ENCODE results near the gene ANTKMT. TPM values are rescaled to one million over a fixed set of nuclear protein-coding genes. Genes with fewer than 3 reads are reported as not detected.
A peak's percentile ranks its signal among the peaks of the same experiment; 100 is the strongest.

The ANTKMT gene
- total RNA-seq, 2 experiments from 2014 or later, result 8.1 TPM

- H3K27ac ChIP-seq (ENCODE audit: low read depth in 1 of 2, low read length in 2 of 2), result no peak overlapping the region
- no peaks in the 10 kb centered on the region for H3K36me3 ChIP-seq (ENCODE audit: insufficient read depth, low read length)
- ATAC-seq (ENCODE audit: poor library complexity) (no peak), DNase-seq (peak in 2 of 14 experiments; percentile 4 to 11)
- no peaks in the 10 kb centered on the region for H3K9me3 ChIP-seq (ENCODE audit: control insufficient read depth in 1 of 2, insufficient read depth in 1 of 2, low read length in 2 of 2)
- Mint-ChIP-seq H3K27me3 (no peaks in the 10 kb centered on the region), H3K9me3 (no peaks in the 10 kb centered on the region), H3K27ac (no peak overlapping the region), H3K4me3 (no peak overlapping the region), H3K4me1 (ENCODE audit: low read depth) (no peaks in the 10 kb centered on the region), H3K36me3 (ENCODE audit: low read depth) (no peaks in the 10 kb centered on the region)
- H3K4me1 ChIP-seq (ENCODE audit: insufficient read depth, low read length), result no peaks in the 10 kb centered on the region
- no peak overlapping the region for H3K4me3 ChIP-seq (ENCODE audit: low read length)
- ChIA-PET POLR2A (no interaction called here), CTCF (no interaction called here)
- intact Hi-C loops (cut with DNase I, micrococcal nuclease), result no loop called here
- TF ChIP-seq, protein P1, sequence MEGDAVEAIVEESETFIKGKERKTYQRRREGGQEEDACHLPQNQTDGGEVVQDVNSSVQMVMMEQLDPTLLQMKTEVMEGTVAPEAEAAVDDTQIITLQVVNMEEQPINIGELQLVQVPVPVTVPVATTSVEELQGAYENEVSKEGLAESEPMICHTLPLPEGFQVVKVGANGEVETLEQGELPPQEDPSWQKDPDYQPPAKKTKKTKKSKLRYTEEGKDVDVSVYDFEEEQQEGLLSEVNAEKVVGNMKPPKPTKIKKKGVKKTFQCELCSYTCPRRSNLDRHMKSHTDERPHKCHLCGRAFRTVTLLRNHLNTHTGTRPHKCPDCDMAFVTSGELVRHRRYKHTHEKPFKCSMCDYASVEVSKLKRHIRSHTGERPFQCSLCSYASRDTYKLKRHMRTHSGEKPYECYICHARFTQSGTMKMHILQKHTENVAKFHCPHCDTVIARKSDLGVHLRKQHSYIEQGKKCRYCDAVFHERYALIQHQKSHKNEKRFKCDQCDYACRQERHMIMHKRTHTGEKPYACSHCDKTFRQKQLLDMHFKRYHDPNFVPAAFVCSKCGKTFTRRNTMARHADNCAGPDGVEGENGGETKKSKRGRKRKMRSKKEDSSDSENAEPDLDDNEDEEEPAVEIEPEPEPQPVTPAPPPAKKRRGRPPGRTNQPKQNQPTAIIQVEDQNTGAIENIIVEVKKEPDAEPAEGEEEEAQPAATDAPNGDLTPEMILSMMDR (IDR thresholded peaks at IDR 0.05), result no peak
- H3K27me3 ChIP-seq (ENCODE audit: control insufficient read depth in 1 of 2, insufficient read depth in 2 of 2, low read length in 2 of 2), result no peaks in the 10 kb centered on the region
These were observed 40.9 kb downstream of the ANTKMT start for GRCh38 chr16:761625-762513.

DNA sequence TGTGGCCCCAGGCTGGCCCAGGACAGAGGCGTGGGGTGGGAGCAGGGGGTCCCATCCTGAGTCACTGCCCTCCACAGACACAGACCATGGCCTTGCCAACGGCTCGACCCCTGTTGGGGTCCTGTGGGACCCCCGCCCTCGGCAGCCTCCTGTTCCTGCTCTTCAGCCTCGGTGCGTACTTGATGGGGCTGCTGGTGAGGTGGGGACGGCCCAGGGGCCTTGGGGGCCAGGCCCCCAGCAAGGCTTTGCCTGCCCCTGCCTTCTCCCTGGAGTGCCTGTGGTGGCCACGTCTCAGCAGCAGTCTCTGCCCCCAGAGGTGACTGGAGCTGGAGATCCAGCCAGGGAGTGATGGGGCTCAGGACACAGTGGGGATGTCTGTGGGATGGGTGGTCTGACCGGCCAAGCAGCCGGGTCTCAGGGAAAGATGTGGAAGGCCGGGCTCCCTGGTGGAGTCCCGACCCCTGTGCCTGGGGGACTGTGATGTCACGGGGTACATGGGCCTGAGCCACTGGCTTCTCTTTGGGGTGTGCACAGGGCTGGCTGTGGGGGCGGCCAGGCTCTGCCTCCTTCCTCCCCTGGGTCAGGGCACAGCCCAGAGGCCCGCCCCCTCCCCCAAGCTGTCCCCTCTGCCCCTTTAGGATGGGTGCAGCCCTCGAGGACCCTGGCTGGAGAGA, 41.8 kb downstream of the ANTKMT start:
- Mint-ChIP-seq H3K9me3 (no peaks in the 10 kb centered on the region), H3K4me1 (ENCODE audit: low read depth) (no peaks in the 10 kb centered on the region), H3K27ac (no peak overlapping the region), H3K27me3 (no peaks in the 10 kb centered on the region), H3K36me3 (ENCODE audit: low read depth) (no peaks in the 10 kb centered on the region), H3K4me3 (no peak overlapping the region)
- TF ChIP-seq, protein P1 (IDR thresholded peaks at IDR 0.05), result no peak
- Histone ChIP-seq H3K4me3 (ENCODE audit: low read length) (no peak overlapping the region), H3K36me3 (ENCODE audit: insufficient read depth, low read length) (no peaks in the 10 kb centered on the region), H3K4me1 (ENCODE audit: insufficient read depth, low read length) (no peaks in the 10 kb centered on the region), H3K9me3 (ENCODE audit: control insufficient read depth in 1 of 2, insufficient read depth in 1 of 2, low read length in 2 of 2) (no peaks in the 10 kb centered on the region), H3K27ac (ENCODE audit: low read depth in 1 of 2, low read length in 2 of 2) (no peak overlapping the region), H3K27me3 (ENCODE audit: control insufficient read depth in 1 of 2, insufficient read depth in 2 of 2, low read length in 2 of 2) (no peaks in the 10 kb centered on the region)
- CTCF ChIA-PET, result no interaction called here
- peak in 2 of 14 experiments; percentile 4 to 12 for DNase-seq
- ATAC-seq (ENCODE audit: poor library complexity), result no peak
- POLR2A ChIA-PET, result no interaction called here
- intact Hi-C loops (cut with DNase I, micrococcal nuclease), result no loop called here

DNA sequence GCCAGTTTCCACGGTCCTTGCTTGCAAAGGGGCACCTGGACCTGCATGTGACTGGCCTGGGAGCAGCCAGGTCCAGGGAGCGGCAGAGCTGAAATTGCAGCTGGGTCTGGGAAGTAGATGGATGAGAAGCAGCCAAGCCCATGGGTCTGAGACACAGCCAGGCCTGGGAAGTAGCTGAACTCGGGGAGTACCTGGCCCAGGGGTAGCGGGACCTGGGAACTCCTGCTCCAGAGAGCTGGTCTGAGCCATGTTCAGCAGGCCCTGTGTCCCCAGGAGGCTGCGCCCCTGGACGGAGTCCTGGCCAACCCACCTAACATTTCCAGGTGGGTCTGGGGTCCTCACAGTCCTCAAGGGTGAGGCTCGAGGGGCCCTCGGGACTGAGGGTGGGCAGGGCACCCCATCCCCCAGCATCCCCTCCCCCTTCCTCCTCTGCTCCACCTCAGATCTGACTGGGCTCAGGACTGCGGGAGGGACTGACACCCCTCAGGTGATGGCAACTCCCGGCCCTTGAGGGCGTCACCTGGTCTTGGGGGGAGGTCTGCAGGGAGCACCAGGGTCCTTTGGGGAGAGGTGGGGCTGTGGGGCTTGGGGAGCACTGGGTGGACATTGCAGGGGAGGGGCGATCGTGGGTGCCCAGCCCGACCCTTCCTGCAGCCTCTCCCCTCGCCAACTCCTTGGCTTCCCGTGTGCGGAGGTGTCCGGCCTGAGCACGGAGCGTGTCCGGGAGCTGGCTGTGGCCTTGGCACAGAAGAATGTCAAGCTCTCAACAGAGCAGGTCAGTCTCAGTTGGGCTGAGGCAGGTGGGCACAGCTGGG, 42.6 kb downstream of the ANTKMT start:
- ChIA-PET POLR2A (no interaction called here), CTCF (no interaction called here)
- Mint-ChIP-seq H3K4me3 (no peak overlapping the region), H3K27me3 (no peaks in the 10 kb centered on the region), H3K9me3 (no peaks in the 10 kb centered on the region), H3K27ac (no peak overlapping the region), H3K36me3 (ENCODE audit: low read depth) (no peaks in the 10 kb centered on the region), H3K4me1 (ENCODE audit: low read depth) (no peaks in the 10 kb centered on the region)
- ATAC-seq (ENCODE audit: poor library complexity), result no peak
- peak in 1 of 14 experiments; percentile 22 for DNase-seq
- Histone ChIP-seq H3K4me3 (ENCODE audit: low read length) (no peak overlapping the region), H3K36me3 (ENCODE audit: insufficient read depth, low read length) (no peaks in the 10 kb centered on the region), H3K27ac (ENCODE audit: low read depth in 1 of 2, low read length in 2 of 2) (no peak overlapping the region), H3K4me1 (ENCODE audit: insufficient read depth, low read length) (no peaks in the 10 kb centered on the region), H3K27me3 (ENCODE audit: control insufficient read depth in 1 of 2, insufficient read depth in 2 of 2, low read length in 2 of 2) (no peaks in the 10 kb centered on the region), H3K9me3 (ENCODE audit: control insufficient read depth in 1 of 2, insufficient read depth in 1 of 2, low read length in 2 of 2) (no peaks in the 10 kb centered on the region)
- intact Hi-C loops (cut with DNase I, micrococcal nuclease), result no loop called here
- TF ChIP-seq, protein P1 (IDR thresholded peaks at IDR 0.05), result no peak
